Esophagus muscularis mucosa (tissue), 4 donors: ENCODE measurements around the gene TRAF5. TPM values are rescaled to one million over a fixed set of nuclear protein-coding genes. Genes with fewer than 3 reads are reported as not detected.

Source experiments
- DNase-seq: peaks from one replicate; pipeline ENCODE4 v3.0.0-alpha.2; 2017; ENCODE audit errors: extremely low spot score
- H3K27ac ChIP-seq, 4 donors: fragments of 200-600 bp; sonication (generic); replicated peaks in 1 of 4; 1 replicate in 3 of 4; 2 replicates in 1 of 4; pipeline ENCODE4 v1.5.1; 2016 to 2019; ENCODE audit warnings: mild to moderate bottlenecking in 1 of 4
- H3K27me3 ChIP-seq, 4 donors: fragments of 200-600 bp; sonication (generic); one replicate each; pipeline versions ENCODE4 v1.5.1 to v1.6.0; 2016 to 2019
- H3K36me3 ChIP-seq, 4 donors: fragments of 200-600 bp; sonication (generic); one replicate each; pipeline ENCODE4 v1.5.1; 2016 to 2019
- H3K4me1 ChIP-seq, 4 donors: fragments of 200-600 bp; sonication (generic); one replicate each; pipeline ENCODE4 v1.5.1; 2016 to 2019
- H3K4me3 ChIP-seq, 4 donors: fragments of 200-600 bp; sonication (generic); 1 replicate in 2 of 4; 2 replicates in 2 of 4; pipeline ENCODE4 v1.5.1; 2016 to 2019; ENCODE audit warnings: mild to moderate bottlenecking in 4 of 4, moderate library complexity in 1 of 4
- H3K9me3 ChIP-seq, 4 donors: fragments of 200-600 bp; sonication (generic); 1 replicate in 3 of 4; 2 replicates in 1 of 4; pipeline ENCODE4 v1.5.1; 2016 to 2019
- EP300 ChIP-seq: sonication (generic); formaldehyde crosslinking; IDR thresholded peaks from one replicate; pipeline ENCODE4 v1.6.1; 2017; ENCODE audit warnings: antibody characterized with exemption
- POLR2A ChIP-seq: fragments of 450-650 bp; IDR thresholded peaks from one replicate; pipeline ENCODE4 v1.6.1; 2017; ENCODE audit warnings: antibody characterized with exemption, moderate library complexity, mild to moderate bottlenecking, low read depth
- POLR2AphosphoS5 ChIP-seq, 2 donors: sonication (generic); formaldehyde crosslinking; IDR thresholded peaks; one replicate each; pipeline ENCODE4 v1.6.1; 2017; ENCODE audit warnings: antibody characterized with exemption in 2 of 2
- WGBS: methylation state at CpG from one replicate; pipeline ENCODE4 v1.1.5; 2018; 5-methylcytosine and 5-hydroxymethylcytosine counted together
- intact Hi-C: fragments of 100-400 bp; cut with DNase I; formaldehyde crosslinking; loops from one replicate; pipeline ENCODE4 v1.15.1; 2023
- total RNA-seq, 4 donors: library from RNA; depleted of rRNA; stranded (reverse); fragments of >200 nt; gene quantifications; one replicate each; pipeline versions ENCODE4 v1.1.0 to v1.2.1, GENCODE V29; 2016
- TF ChIP-seq, protein P1 (sequence below), 3 experiments: fragments of 200-600 bp in 2 of 3; fragments of 450-650 bp in 1 of 3; sonication (generic) in 2 of 3; IDR thresholded peaks; one replicate each; pipeline ENCODE4 v1.5.1; 2017 to 2019; ENCODE audit warnings: antibody characterized with exemption in 3 of 3, mild to moderate bottlenecking in 2 of 3, moderate library complexity in 1 of 3

Gene TRAF5
- total RNA-seq, 4 donors from 2014 or later = 14.9 to 29.7 (median 23.9) TPM

DNA sequence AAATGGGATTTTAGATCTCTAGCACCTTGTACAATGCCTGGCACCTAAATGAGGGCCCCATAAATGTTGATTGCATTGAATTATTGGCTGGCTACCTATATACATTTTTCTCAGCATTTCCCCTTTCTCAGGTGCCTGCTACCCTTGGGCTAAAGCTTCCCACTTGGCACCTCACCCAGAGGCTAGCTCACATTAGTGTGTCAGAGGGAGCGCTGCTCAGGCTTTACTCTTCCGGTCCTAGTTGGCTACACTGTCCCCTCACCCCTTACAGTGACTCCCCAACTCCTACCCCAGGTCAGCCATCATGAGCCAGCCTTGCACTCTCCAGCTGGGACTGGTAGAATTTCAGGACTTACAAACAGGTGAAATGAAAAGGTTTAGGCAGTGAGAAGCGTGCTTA lies 9.5 kb downstream of the TRAF5 start:
- 76% methylated on average over 3 of the region's 3 CpGs for WGBS
- Histone ChIP-seq H3K4me1 (peaks cover 10 to 97% (median 82%) of the 10 kb centered on the region in 4 donors), H3K27me3 (no peaks in the 10 kb centered on the region), H3K36me3 (peaks cover 0 to 4% (median 0%) of the 10 kb centered on the region in 4 donors), H3K27ac (no peak overlapping the region), H3K4me3 (no peak overlapping the region), H3K9me3 (no peaks in the 10 kb centered on the region)
- intact Hi-C loops = loop anchor here (5.0 kb wide), 1 partner anchor 41 kb away; no protein-coding TSS in a partner anchor
- no peak for DNase-seq
- TF ChIP-seq, protein P1, sequence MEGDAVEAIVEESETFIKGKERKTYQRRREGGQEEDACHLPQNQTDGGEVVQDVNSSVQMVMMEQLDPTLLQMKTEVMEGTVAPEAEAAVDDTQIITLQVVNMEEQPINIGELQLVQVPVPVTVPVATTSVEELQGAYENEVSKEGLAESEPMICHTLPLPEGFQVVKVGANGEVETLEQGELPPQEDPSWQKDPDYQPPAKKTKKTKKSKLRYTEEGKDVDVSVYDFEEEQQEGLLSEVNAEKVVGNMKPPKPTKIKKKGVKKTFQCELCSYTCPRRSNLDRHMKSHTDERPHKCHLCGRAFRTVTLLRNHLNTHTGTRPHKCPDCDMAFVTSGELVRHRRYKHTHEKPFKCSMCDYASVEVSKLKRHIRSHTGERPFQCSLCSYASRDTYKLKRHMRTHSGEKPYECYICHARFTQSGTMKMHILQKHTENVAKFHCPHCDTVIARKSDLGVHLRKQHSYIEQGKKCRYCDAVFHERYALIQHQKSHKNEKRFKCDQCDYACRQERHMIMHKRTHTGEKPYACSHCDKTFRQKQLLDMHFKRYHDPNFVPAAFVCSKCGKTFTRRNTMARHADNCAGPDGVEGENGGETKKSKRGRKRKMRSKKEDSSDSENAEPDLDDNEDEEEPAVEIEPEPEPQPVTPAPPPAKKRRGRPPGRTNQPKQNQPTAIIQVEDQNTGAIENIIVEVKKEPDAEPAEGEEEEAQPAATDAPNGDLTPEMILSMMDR (IDR thresholded peaks at IDR 0.05) = no peak
- no peak for TF ChIP-seq POLR2A

DNA sequence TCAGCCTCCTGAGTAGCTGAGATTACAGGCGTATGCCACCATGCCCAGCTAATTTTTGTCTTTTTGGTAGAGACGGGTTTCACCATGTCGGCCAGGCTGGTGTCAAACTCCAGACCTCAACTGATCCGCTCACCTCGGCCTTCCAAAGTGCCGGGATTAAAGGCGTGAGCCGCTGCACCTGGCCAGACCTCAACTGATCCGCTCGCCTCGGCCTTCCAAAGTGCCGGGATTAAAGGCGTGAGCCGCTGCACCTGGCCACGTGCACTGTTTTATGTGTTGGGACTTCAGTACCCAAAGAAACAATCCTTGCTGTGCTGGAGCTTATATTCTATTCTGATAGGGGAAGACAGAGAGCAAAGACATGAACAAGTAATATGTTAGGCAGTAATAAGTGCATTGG lies 10.1 kb downstream of the TRAF5 start:
- Histone ChIP-seq H3K4me3 (no peak overlapping the region), H3K36me3 (peaks cover 0 to 4% (median 0%) of the 10 kb centered on the region in 4 donors), H3K27me3 (no peaks in the 10 kb centered on the region), H3K4me1 (peaks cover 9 to 91% (median 76%) of the 10 kb centered on the region in 4 donors), H3K27ac (no peak overlapping the region), H3K9me3 (no peaks in the 10 kb centered on the region)
- 87% methylated on average over 15 of the region's 15 CpGs for WGBS
- TF ChIP-seq POLR2A = no peak
- no peak for DNase-seq
- intact Hi-C loops = loop anchor here (5.0 kb wide), 1 partner anchor 41 kb away; no protein-coding TSS in a partner anchor

DNA sequence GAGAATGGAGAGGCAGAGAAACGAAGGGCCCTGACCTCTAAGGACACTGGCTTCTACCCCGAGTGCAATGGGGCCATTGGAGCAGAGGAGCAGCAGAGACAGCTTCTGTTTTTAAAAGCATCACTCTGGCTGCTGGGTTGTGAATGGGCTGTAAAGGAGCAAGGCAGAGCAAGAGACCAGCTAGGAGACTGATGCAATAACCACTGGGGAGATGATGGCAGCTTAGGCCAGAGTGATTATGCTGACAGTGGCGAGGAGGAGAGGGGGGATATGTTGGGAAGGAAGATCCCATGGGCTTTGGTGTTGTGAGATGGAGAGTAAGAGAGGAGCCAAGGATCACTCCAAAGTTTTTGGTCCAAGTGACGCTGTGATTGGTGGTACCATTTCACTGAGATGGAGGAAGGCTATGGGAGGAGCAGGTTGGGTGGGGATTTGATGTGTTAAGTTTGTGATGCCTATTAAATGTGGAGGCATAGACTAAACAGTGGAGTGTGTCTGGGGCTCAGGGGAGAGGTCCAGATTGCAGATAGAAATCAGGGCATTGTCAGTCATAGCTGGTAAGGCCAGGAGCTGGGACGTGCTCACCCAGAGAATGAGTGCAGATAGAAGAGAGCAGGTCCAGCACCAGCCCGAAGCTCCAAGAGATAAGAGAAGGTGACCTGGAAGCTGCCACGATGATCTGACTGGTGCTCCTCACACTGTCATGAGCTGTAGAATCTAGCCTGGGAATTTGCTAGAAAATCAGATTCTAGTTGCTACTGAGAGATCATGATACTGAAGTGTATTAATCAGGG lies 11.0 kb downstream of the TRAF5 start:
- no peak for TF ChIP-seq EP300
- TF ChIP-seq, protein P1 (IDR thresholded peaks at IDR 0.05) = no peak
- TF ChIP-seq POLR2AphosphoS5 (IDR thresholded peaks at IDR 0.05) = no peak
- TF ChIP-seq POLR2A = no peak

DNA sequence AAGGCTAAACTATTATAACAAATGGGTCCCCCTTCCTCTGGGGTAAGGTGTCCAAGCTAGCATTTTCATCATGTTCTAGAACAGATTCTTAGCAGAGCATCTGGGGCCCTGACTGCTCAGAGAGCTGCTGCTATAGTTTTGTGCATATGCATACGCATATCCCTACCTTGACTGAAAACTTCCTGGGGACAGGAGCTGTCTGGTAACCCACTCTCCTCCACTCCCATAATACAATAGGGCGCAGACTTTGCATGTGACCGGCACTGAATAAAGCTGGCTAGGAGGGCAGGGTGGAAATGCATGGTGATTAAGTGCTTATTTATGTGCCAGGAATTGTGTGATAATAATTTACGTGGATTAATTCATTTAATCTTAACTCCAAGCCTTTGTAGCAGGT lies 11.6 kb downstream of the TRAF5 start:
- H3K27ac ChIP-seq = no peak overlapping the region
- H3K9me3 ChIP-seq = no peaks in the 10 kb centered on the region
- WGBS = 91% methylated on average over 4 of the region's 4 CpGs
- H3K4me3 ChIP-seq = no peak overlapping the region
- H3K4me1 ChIP-seq = peaks cover 7 to 77% (median 66%) of the 10 kb centered on the region in 4 donors
- peaks cover 0 to 4% (median 0%) of the 10 kb centered on the region in 4 donors for H3K36me3 ChIP-seq
- intact Hi-C loops = loop anchor here (5.0 kb wide), 1 partner anchor 39 kb away; no protein-coding TSS in a partner anchor
- no peak for TF ChIP-seq POLR2AphosphoS5 (IDR thresholded peaks at IDR 0.05)
- TF ChIP-seq, protein P1 (IDR thresholded peaks at IDR 0.05) = no peak
- TF ChIP-seq POLR2A = no peak
- TF ChIP-seq EP300 = no peak
- no peak for DNase-seq
- H3K27me3 ChIP-seq = no peaks in the 10 kb centered on the region

More for the DNA sequence above, 11.0 kb downstream of the TRAF5 start:
- H3K36me3 ChIP-seq = peaks cover 0 to 4% (median 0%) of the 10 kb centered on the region in 4 donors
- no peak overlapping the region for H3K27ac ChIP-seq
- peaks cover 7 to 82% (median 67%) of the 10 kb centered on the region in 4 donors for H3K4me1 ChIP-seq
- no peak overlapping the region for H3K4me3 ChIP-seq
- no peaks in the 10 kb centered on the region for H3K9me3 ChIP-seq
- no peaks in the 10 kb centered on the region for H3K27me3 ChIP-seq
- 84% methylated on average over 7 of the region's 7 CpGs for WGBS
- intact Hi-C loops = loop anchor here (5.0 kb wide), 1 partner anchor 40 kb away; no protein-coding TSS in a partner anchor
- no peak for DNase-seq

DNA sequence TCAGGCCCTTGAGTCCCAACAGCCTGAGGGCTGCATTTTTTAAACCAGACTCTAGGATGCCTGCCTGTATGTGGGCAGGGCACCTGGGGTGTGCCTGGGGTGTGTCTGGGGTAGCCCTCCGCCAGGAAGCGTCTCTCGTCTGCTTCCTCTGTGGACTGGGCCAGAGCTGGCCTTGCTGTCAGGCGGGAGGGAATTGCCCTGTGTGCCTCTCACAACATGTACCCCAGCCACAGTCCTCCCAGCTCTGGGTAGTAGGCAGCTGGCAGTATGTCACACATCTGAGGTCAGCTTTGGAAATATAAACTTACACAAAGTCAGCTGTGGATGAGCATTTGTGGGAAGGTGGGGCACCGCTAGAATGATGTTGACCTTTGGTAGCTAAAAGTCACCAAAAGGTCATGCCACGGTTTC lies 13.0 kb downstream of the TRAF5 start:
- TF ChIP-seq POLR2AphosphoS5 (IDR thresholded peaks at IDR 0.05) = no peak
- no peak for TF ChIP-seq POLR2A
- no peak for TF ChIP-seq EP300
- TF ChIP-seq, protein P1 (IDR thresholded peaks at IDR 0.05) = no peak
- no peak for DNase-seq
- Histone ChIP-seq H3K4me1 (peaks cover 7 to 75% (median 64%) of the 10 kb centered on the region in 4 donors), H3K27me3 (no peaks in the 10 kb centered on the region), H3K36me3 (peaks cover 0 to 4% (median under 1%) of the 10 kb centered on the region in 4 donors), H3K4me3 (no peak overlapping the region), H3K27ac (no peak overlapping the region), H3K9me3 (no peaks in the 10 kb centered on the region)
- WGBS = 73% methylated on average over 5 of the region's 6 CpGs
- intact Hi-C loops = loop anchor here (5.0 kb wide), 1 partner anchor 38 kb away; no protein-coding TSS in a partner anchor
